Left lung (tissue), 10 donors: Measurements from ENCODE around the gene KRCC1. TPM values are rescaled to one million over a fixed set of nuclear protein-coding genes. Genes with fewer than 3 reads are reported as not detected.

Experiments
- ATAC-seq: fragments of 200-7000 bp; cut with Tn5 transposase; one replicate; pipeline ENCODE4 v1.9.1; 2020; ENCODE audit warnings: moderate library complexity
- DNase-seq, 4 donors: peaks; one replicate each; pipeline ENCODE4 v3.0.0-alpha.2; 2013 to 2020
- H3K27ac ChIP-seq, 2 donors: fragments of 200-600 bp; sonication (generic) in 1 of 2; one replicate each; pipeline versions ENCODE4 v1.5.0 to v1.8.0; 2020 to 2021
- H3K27me3 ChIP-seq, 2 donors: fragments of 200-600 bp; sonication (generic) in 1 of 2; one replicate each; pipeline versions ENCODE4 v1.5.0 to v1.8.0; 2020 to 2021
- H3K36me3 ChIP-seq, 2 donors: fragments of 200-600 bp; sonication (generic) in 1 of 2; one replicate each; pipeline versions ENCODE4 v1.5.0 to v1.8.0; 2020 to 2021
- H3K4me1 ChIP-seq, 2 donors: fragments of 200-600 bp; one replicate each; pipeline ENCODE4 v1.8.0; 2021
- H3K4me3 ChIP-seq, 2 donors: fragments of 200-600 bp; sonication (generic) in 1 of 2; one replicate each; pipeline versions ENCODE4 v1.5.0 to v1.8.0; 2020 to 2021; ENCODE audit warnings: mild to moderate bottlenecking in 1 of 2
- H3K9me3 ChIP-seq, 2 donors: fragments of 200-600 bp; sonication (generic) in 1 of 2; one replicate each; pipeline versions ENCODE4 v1.5.0 to v1.8.0; 2020 to 2021
- intact Hi-C, 2 donors: fragments of 100-400 bp; cut with DNase I; formaldehyde crosslinking; loops; one replicate each; pipeline versions ENCODE4 v1.11.2 to v1.14.2; 2022
- polyA plus RNA-seq, 6 donors: library from polyadenylated mRNA; unstranded; fragments of 120-200 nt; gene quantifications; one replicate each; pipeline ENCODE4 v1.2.1, GENCODE V29; 2013; ENCODE audit not compliant: insufficient read length in 6 of 6
- total RNA-seq, 2 donors: library from RNA; stranded (reverse); fragmentation: NEBNext Ultra II Directional; extraction: Animal tissue kit (Norgen Biotek cat#: 25700); gene quantifications; one replicate each; pipeline ENCODE4 v1.2.1, GENCODE V29; 2021
- TF ChIP-seq, protein P1 (sequence below), 2 donors: fragments of 200-600 bp; sonication (generic) in 1 of 2; IDR thresholded peaks; one replicate each; pipeline versions ENCODE4 v1.5.0 to v1.8.0; 2021; ENCODE audit warnings: antibody characterized with exemption in 2 of 2
- donor health status: DM: no; HTN: yes; CAD: no.
- donor health status: DM: no; HTN: no; CAD: no.

KRCC1 gene
- total and polyA plus RNA-seq, 8 donors, result 19.7 to 52.9 (median 49.5) TPM

DNA sequence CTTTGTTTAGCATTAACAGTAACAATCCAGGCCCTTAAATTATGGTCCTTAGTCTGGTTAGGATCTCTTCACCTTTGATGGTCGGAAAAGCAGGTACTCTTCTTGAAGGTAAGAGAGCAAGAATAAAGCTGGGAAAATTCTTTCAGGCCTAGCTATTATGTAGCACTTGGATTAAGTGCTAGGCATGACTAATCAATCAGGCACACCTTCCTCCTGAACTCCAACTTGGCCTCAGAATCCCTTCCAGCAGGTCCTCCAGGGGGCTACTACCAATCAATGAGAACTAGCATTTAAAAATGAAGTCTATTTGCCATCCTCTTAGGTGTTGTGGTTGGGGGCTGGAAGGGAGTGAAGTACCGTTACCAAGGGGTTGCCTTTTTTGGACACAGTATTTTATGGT, 15.8 kb upstream of the KRCC1 start:
- no peak for ATAC-seq
- Histone ChIP-seq H3K4me3 (no peak overlapping the region), H3K27ac (no peak overlapping the region), H3K4me1 (peaks cover 0 to 7% of the 10 kb centered on the region in 2 donors), H3K36me3 (no peaks in the 10 kb centered on the region), H3K9me3 (no peaks in the 10 kb centered on the region), H3K27me3 (no peaks in the 10 kb centered on the region)
- no peak for DNase-seq
- intact Hi-C loops, result no loop called here
- TF ChIP-seq, protein P1, sequence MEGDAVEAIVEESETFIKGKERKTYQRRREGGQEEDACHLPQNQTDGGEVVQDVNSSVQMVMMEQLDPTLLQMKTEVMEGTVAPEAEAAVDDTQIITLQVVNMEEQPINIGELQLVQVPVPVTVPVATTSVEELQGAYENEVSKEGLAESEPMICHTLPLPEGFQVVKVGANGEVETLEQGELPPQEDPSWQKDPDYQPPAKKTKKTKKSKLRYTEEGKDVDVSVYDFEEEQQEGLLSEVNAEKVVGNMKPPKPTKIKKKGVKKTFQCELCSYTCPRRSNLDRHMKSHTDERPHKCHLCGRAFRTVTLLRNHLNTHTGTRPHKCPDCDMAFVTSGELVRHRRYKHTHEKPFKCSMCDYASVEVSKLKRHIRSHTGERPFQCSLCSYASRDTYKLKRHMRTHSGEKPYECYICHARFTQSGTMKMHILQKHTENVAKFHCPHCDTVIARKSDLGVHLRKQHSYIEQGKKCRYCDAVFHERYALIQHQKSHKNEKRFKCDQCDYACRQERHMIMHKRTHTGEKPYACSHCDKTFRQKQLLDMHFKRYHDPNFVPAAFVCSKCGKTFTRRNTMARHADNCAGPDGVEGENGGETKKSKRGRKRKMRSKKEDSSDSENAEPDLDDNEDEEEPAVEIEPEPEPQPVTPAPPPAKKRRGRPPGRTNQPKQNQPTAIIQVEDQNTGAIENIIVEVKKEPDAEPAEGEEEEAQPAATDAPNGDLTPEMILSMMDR (IDR thresholded peaks at IDR 0.05), result no peak

DNA sequence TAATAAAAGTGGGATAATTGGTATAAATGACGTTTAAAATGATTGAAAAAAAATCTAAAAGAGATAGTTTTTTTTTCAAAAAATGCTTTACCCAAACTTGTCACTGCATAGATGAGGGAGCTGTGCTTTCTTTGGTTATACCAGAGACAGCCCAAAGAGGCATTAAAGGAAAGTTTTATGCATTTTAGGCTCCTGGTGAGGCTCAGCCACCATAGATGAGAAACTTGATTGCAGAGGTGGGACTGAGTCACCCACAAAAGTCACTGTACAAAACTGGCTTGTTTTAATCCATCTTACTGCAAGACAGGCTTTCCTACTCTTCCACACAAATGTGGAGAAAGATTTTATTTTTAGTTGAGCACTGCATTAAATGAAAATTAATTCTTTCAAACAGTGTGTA, 14.5 kb upstream of the KRCC1 start:
- no peak overlapping the region for H3K4me3 ChIP-seq
- ATAC-seq, result no peak
- H3K36me3 ChIP-seq, result no peaks in the 10 kb centered on the region
- no peak for DNase-seq
- H3K27me3 ChIP-seq, result no peaks in the 10 kb centered on the region
- H3K27ac ChIP-seq, result no peak overlapping the region
- H3K9me3 ChIP-seq, result no peaks in the 10 kb centered on the region
- peaks cover 0 to 5% of the 10 kb centered on the region in 2 donors for H3K4me1 ChIP-seq
- intact Hi-C loops, result no loop called here
- TF ChIP-seq, protein P1 (IDR thresholded peaks at IDR 0.05), result no peak

DNA sequence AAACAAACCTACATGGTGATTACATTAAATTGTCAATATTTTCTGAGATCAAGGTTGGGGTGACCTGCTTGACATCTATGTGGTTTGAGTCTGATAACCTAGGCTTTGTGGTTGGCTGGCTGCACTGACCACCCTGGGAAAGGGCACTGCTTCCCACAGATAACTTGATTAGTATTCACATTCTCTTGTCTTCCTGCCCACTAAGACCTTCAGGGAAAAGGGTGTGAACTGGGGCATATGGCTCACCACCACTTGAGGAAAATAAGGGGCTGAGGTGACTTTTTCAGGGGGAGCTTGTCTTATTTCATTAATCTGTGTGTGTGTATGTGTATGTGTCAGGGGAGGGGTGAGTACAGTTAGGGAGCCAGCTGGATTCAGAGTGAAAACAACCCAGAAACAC, 13.5 kb upstream of the KRCC1 start:
- TF ChIP-seq, protein P1 (IDR thresholded peaks at IDR 0.05), result no peak
- Histone ChIP-seq H3K4me3 (no peak overlapping the region), H3K36me3 (no peaks in the 10 kb centered on the region), H3K27ac (no peak overlapping the region), H3K27me3 (no peaks in the 10 kb centered on the region), H3K4me1 (no peaks in the 10 kb centered on the region), H3K9me3 (no peaks in the 10 kb centered on the region)
- DNase-seq, result no peak
- ATAC-seq, result no peak
- intact Hi-C loops, result no loop called here

DNA sequence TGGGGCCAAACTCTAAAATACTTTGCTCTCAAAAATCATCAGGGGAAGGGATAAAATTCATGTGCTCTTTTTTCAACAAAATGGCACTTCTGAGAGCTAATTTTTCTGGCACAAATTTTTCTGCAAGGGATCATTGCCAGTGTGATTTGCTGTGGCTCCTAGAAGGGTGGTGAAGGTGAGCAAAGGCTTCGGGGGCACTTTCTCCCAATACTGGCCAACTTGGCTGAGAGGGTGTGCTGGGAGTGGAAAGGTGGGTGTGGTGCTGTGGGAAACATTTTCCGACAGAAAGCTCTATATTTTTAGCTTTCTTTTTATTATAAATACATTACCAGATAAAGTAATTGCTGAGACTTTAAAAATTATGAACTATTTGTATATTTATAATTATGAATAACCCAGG, 12.5 kb upstream of the KRCC1 start:
- no peaks in the 10 kb centered on the region for H3K27me3 ChIP-seq
- H3K4me1 ChIP-seq, result no peaks in the 10 kb centered on the region
- no peak overlapping the region for H3K4me3 ChIP-seq
- ATAC-seq (no peak), DNase-seq (no peak)
- no peaks in the 10 kb centered on the region for H3K36me3 ChIP-seq
- TF ChIP-seq, protein P1 (IDR thresholded peaks at IDR 0.05), result no peak
- intact Hi-C loops, result no loop called here
- H3K27ac ChIP-seq, result no peak overlapping the region
- no peaks in the 10 kb centered on the region for H3K9me3 ChIP-seq

DNA sequence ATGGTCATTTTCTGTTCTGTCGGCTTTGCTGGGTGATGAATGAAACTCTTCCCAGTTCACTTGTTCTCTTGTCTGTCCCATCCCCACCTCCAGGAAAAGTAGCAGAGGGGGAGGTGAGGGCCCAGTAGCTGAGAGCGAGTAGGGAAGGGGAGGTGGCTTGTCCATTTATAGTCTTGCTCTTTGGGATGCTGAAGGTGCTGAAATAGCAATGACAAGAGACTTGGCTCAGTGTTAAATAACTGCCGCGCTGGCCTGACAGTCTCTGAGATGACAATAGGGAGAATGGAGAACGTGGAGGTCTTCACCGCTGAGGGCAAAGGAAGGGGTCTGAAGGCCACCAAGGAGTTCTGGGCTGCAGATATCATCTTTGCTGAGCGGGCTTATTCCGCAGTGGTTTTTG, 12.0 kb upstream of the KRCC1 start, which contains the start of gene SMYD1:
Gene SMYD1 (plus strand): TSS at position 228 of the 400 bp plus-strand sequence. CDS start 40 bp downstream, at position 268.
- no peaks in the 10 kb centered on the region for H3K36me3 ChIP-seq
- intact Hi-C loops, result no loop called here
- ATAC-seq (no peak), DNase-seq (no peak)
- no peaks in the 10 kb centered on the region for H3K4me1 ChIP-seq
- TF ChIP-seq, protein P1 (IDR thresholded peaks at IDR 0.05), result no peak
- H3K9me3 ChIP-seq, result no peaks in the 10 kb centered on the region
- H3K27me3 ChIP-seq, result no peaks in the 10 kb centered on the region
- no peak within 1 kb of the TSS for H3K4me3 ChIP-seq
- H3K27ac ChIP-seq, result no peak within 1 kb of the TSS
